Measurements from ENCODE around the gene PLCH2.

DNA sequence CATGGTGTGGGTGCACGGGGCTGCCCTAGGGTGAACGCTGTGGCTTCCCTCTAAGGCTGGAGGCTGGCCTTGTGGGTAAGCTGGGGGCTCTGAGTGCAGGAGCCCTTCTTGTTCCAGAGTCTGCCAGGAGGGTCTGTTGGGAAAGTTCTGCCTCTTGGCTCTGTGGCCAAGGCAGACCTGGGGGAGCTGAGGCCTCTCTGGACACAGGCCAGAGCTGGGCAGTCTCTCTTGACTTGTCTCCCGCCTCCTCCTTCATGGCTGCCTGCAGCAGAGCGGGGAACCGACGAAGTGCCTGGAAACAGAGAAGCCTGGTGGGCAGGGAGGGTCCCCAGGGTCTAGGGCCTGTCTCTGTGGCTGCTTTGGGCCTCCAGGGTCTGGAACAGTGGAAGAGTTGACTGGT is 33.4 kb upstream of the PLCH2 start:
- no peak for TF ChIP-seq CTCF (conservative IDR thresholded peaks at IDR 0.05; ENCODE audit: low read depth, low read length)
- TF ChIP-seq EZH2 (IDR thresholded peaks at IDR 0.05; ENCODE audit: borderline replicate concordance, low read depth, low read length, poor library complexity, severe bottlenecking) = no peak

All from A673 (cell line).